Neural cell (in vitro differentiated cells): ENCODE measurements around the gene TCFL5. TPM values are rescaled to one million over a fixed set of nuclear protein-coding genes. Genes with fewer than 3 reads are reported as not detected.

Experiments
- H2AFZ ChIP-seq: fragments of 200-600, 300-800 bp; sonication (generic), shearing (Covaris generic); 2 replicates; pipeline ENCODE4 v1.6.0; 2014; ENCODE audit warnings: low read depth, mild to moderate bottlenecking, antibody characterized with exemption, low read length, moderate library complexity
- H3F3A ChIP-seq: fragments of 200-600 bp; shearing (Covaris generic); 2 replicates; pipeline ENCODE4 v1.6.1; 2016; ENCODE audit warnings: mild to moderate bottlenecking, moderate library complexity, mixed read lengths, antibody characterized with exemption, low read length; ENCODE audit not compliant: insufficient read depth, poor library complexity, severe bottlenecking
- H3K27ac ChIP-seq: fragments of 200-600, 300-800 bp; sonication (generic), shearing (Covaris generic); 2 replicates; pipeline ENCODE4 v1.5.1; 2014; ENCODE audit warnings: mild to moderate bottlenecking, low read length, moderate library complexity
- H3K27me3 ChIP-seq: fragments of 300-800, 200-600 bp; sonication (generic), shearing (Covaris generic); 2 replicates; pipeline ENCODE4 v1.6.0; 2014; ENCODE audit warnings: mild to moderate bottlenecking, low read depth, low read length, moderate library complexity; ENCODE audit not compliant: insufficient read depth
- H3K36me3 ChIP-seq: fragments of 300-800, 200-600 bp; sonication (generic), shearing (Covaris generic); 2 replicates; pipeline ENCODE4 v1.5.1; 2014; ENCODE audit warnings: mild to moderate bottlenecking, antibody characterized with exemption, low read length, moderate library complexity; ENCODE audit not compliant: insufficient read depth
- H3K4me2 ChIP-seq: fragments of 300-800, 200-600 bp; sonication (generic), shearing (Covaris generic); 2 replicates; pipeline ENCODE4 v1.6.0; 2014; ENCODE audit warnings: mild to moderate bottlenecking, low read length
- H3K4me3 ChIP-seq: fragments of 300-800, 200-600 bp; sonication (generic), shearing (Covaris generic); 2 replicates; pipeline ENCODE4 v1.5.1; 2014; ENCODE audit warnings: mild to moderate bottlenecking, low read length, moderate library complexity
- H3K79me2 ChIP-seq: fragments of 200-600 bp; shearing (Covaris generic); replicated peaks from 2 replicates; pipeline ENCODE4 v1.6.0; 2014; ENCODE audit warnings: mild to moderate bottlenecking, low read length, moderate library complexity; ENCODE audit not compliant: insufficient read depth
- H3K9ac ChIP-seq: fragments of 300-800, 200-600 bp; sonication (generic), shearing (Covaris generic); 2 replicates; pipeline ENCODE4 v1.6.1; 2016; ENCODE audit warnings: mild to moderate bottlenecking, low read length, mixed read lengths
- H3K9me2 ChIP-seq: fragments of 200-600 bp; shearing (Covaris generic); 2 replicates; pipeline ENCODE4 v1.6.1; 2016; ENCODE audit warnings: mild to moderate bottlenecking, low read length, mixed read lengths; ENCODE audit not compliant: insufficient read depth
- H3K9me3 ChIP-seq: fragments of 200-600, 300-800 bp; sonication (generic), shearing (Covaris generic); 2 replicates; pipeline ENCODE4 v1.6.1; 2016; ENCODE audit warnings: mild to moderate bottlenecking, mixed run types, low read length, moderate library complexity, mixed read lengths
- H4K20me1 ChIP-seq: fragments of 200-600 bp; shearing (Covaris generic); 2 replicates; pipeline ENCODE4 v1.6.1; 2016; ENCODE audit warnings: mild to moderate bottlenecking, mixed run types; ENCODE audit not compliant: insufficient read depth
- EP300 ChIP-seq: fragments of 450-650 bp; conservative IDR thresholded peaks from 2 replicates; pipeline ENCODE4 v1.6.1; 2014; ENCODE audit warnings: antibody characterized with exemption, mild to moderate bottlenecking, moderate library complexity; ENCODE audit not compliant: poor library complexity, severe bottlenecking
- EZH2 ChIP-seq: fragments of 200-600, 300-800 bp; shearing (Covaris generic), sonication (generic); IDR thresholded peaks from 2 replicates; pipeline ENCODE4 v1.6.1; 2014; ENCODE audit warnings: antibody characterized with exemption, low read length, borderline replicate concordance, mild to moderate bottlenecking; ENCODE audit not compliant: insufficient read depth, poor library complexity, severe bottlenecking
- MXI1 ChIP-seq: fragments of 450-650 bp; conservative IDR thresholded peaks from 2 replicates; pipeline ENCODE4 v1.6.1; 2014; ENCODE audit warnings: antibody characterized with exemption, mild to moderate bottlenecking; ENCODE audit not compliant: poor library complexity, severe bottlenecking
- POLR2AphosphoS5 ChIP-seq: IDR thresholded peaks from 2 replicates; pipeline ENCODE4 v1.6.1; 2012
- RAD21 ChIP-seq: fragments of 450-650 bp; conservative IDR thresholded peaks from 2 replicates; pipeline ENCODE4 v1.6.1; 2014; ENCODE audit warnings: antibody characterized with exemption, mild to moderate bottlenecking, moderate library complexity
- SMC3 ChIP-seq: fragments of 450-650 bp; conservative IDR thresholded peaks from 2 replicates; pipeline ENCODE4 v1.6.1; 2014; ENCODE audit warnings: antibody characterized with exemption, mild to moderate bottlenecking, moderate library complexity; ENCODE audit not compliant: poor library complexity
- TAF1 ChIP-seq: IDR thresholded peaks from 2 replicates; pipeline ENCODE4 v1.6.1; 2012; ENCODE audit warnings: low read depth
- polyA plus RNA-seq: library from polyadenylated mRNA; depleted of rRNA; stranded (reverse); fragments of >200 nt; gene quantifications from 2 replicates; pipeline ENCODE4 v1.2.3, GENCODE V29; 2014
- TF ChIP-seq, protein P1 (sequence below): IDR thresholded peaks from 2 replicates; pipeline ENCODE4 v1.6.1; 2012; ENCODE audit warnings: borderline replicate concordance
- TF ChIP-seq, protein P2 (sequence below): fragments of 450-650 bp; IDR thresholded peaks from 2 replicates; pipeline ENCODE4 v1.5.1; 2014; ENCODE audit warnings: antibody characterized with exemption, mild to moderate bottlenecking, moderate library complexity; ENCODE audit not compliant: poor library complexity, severe bottlenecking

TCFL5 gene
- polyA plus RNA-seq, 1 donor from 2014 or later: 9.8 TPM

DNA sequence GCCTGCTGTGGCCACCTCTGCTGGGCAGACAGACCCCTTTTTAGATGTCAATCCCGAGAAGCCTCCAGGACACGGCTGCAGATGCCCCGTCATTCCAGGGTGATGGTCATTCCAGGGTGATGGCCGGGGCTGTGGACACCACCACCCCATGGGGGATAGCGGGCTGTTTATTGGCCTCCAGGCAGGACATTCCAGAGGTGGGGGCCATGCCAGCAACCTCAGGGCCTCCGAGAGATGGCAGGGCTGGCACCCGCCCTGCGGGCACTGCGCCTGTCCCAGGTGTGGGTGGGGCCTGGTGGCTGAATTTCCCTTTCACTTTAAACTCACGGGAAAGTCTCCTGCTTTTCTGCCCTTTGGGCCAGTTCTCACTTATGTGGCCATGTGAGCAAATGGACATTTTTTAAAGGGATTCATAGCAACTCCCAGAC, 30.2 kb downstream of the TCFL5 start:
- H3K9ac ChIP-seq: no peak overlapping the region
- H3K27ac ChIP-seq: no peak overlapping the region
- TF ChIP-seq EP300: no peak
- TF ChIP-seq SMC3: no peak
- TF ChIP-seq MXI1: no peak
- no peak for TF ChIP-seq POLR2AphosphoS5
- TF ChIP-seq, protein P1, sequence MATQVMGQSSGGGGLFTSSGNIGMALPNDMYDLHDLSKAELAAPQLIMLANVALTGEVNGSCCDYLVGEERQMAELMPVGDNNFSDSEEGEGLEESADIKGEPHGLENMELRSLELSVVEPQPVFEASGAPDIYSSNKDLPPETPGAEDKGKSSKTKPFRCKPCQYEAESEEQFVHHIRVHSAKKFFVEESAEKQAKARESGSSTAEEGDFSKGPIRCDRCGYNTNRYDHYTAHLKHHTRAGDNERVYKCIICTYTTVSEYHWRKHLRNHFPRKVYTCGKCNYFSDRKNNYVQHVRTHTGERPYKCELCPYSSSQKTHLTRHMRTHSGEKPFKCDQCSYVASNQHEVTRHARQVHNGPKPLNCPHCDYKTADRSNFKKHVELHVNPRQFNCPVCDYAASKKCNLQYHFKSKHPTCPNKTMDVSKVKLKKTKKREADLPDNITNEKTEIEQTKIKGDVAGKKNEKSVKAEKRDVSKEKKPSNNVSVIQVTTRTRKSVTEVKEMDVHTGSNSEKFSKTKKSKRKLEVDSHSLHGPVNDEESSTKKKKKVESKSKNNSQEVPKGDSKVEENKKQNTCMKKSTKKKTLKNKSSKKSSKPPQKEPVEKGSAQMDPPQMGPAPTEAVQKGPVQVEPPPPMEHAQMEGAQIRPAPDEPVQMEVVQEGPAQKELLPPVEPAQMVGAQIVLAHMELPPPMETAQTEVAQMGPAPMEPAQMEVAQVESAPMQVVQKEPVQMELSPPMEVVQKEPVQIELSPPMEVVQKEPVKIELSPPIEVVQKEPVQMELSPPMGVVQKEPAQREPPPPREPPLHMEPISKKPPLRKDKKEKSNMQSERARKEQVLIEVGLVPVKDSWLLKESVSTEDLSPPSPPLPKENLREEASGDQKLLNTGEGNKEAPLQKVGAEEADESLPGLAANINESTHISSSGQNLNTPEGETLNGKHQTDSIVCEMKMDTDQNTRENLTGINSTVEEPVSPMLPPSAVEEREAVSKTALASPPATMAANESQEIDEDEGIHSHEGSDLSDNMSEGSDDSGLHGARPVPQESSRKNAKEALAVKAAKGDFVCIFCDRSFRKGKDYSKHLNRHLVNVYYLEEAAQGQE: no peak
- no peak for TF ChIP-seq EZH2
- TF ChIP-seq RAD21: no peak
- TF ChIP-seq TAF1: no peak
- TF ChIP-seq, protein P2, sequence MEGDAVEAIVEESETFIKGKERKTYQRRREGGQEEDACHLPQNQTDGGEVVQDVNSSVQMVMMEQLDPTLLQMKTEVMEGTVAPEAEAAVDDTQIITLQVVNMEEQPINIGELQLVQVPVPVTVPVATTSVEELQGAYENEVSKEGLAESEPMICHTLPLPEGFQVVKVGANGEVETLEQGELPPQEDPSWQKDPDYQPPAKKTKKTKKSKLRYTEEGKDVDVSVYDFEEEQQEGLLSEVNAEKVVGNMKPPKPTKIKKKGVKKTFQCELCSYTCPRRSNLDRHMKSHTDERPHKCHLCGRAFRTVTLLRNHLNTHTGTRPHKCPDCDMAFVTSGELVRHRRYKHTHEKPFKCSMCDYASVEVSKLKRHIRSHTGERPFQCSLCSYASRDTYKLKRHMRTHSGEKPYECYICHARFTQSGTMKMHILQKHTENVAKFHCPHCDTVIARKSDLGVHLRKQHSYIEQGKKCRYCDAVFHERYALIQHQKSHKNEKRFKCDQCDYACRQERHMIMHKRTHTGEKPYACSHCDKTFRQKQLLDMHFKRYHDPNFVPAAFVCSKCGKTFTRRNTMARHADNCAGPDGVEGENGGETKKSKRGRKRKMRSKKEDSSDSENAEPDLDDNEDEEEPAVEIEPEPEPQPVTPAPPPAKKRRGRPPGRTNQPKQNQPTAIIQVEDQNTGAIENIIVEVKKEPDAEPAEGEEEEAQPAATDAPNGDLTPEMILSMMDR: no peak

DNA sequence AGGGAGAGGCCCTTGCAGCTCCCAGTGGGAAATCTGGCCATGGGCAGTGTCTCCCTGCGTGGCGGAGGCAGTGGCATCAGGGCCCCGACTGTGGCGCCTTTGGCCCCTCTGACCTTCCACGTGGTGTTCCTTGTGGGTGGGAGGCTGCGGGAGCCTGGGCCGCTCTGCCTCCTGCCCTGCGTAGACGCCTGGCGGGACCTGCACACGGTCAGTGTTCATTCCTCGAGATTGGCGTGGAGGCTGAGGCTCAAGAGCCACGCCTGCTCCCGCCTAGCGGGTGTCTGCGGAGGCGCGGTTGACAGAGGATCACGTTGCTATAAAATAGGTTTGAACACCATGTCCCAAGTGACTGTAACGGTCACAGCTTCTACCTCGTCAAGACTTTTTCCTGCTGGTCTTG, 30.8 kb downstream of the TCFL5 start:
- no peak overlapping the region for H2AFZ ChIP-seq
- H3K9ac ChIP-seq: no peak overlapping the region
- H3K27ac ChIP-seq: no peak overlapping the region
- H4K20me1 ChIP-seq: no peaks in the 10 kb centered on the region
- no peaks in the 10 kb centered on the region for H3K9me2 ChIP-seq
- H3K36me3 ChIP-seq: no peaks in the 10 kb centered on the region
- H3K4me3 ChIP-seq: no peak overlapping the region
- H3F3A ChIP-seq: no peaks in the 10 kb centered on the region
- H3K9me3 ChIP-seq: no peaks in the 10 kb centered on the region
- H3K27me3 ChIP-seq: no peaks in the 10 kb centered on the region
- no peaks in the 10 kb centered on the region for H3K79me2 ChIP-seq
- no peak overlapping the region for H3K4me2 ChIP-seq
- TF ChIP-seq EZH2 (no peak), MXI1 (no peak), RAD21 (no peak), TAF1 (no peak), POLR2AphosphoS5 (no peak), EP300 (no peak), SMC3 (no peak)
- TF ChIP-seq, protein P1: no peak
- TF ChIP-seq, protein P2: no peak

More for the DNA sequence above, 30.2 kb downstream of the TCFL5 start:
- H4K20me1 ChIP-seq: no peaks in the 10 kb centered on the region
- H3F3A ChIP-seq: no peaks in the 10 kb centered on the region
- no peaks in the 10 kb centered on the region for H3K36me3 ChIP-seq
- H3K9me2 ChIP-seq: no peaks in the 10 kb centered on the region
- no peaks in the 10 kb centered on the region for H3K9me3 ChIP-seq
- no peak overlapping the region for H3K4me3 ChIP-seq
- no peak overlapping the region for H3K4me2 ChIP-seq
- H2AFZ ChIP-seq: no peak overlapping the region
- H3K79me2 ChIP-seq: no peaks in the 10 kb centered on the region
- H3K27me3 ChIP-seq: no peaks in the 10 kb centered on the region
